Heart right ventricle (tissue), 16 donors: ENCODE results near the gene CCDC102B. TPM values are rescaled to one million over a fixed set of nuclear protein-coding genes. Genes with fewer than 3 reads are reported as not detected.

ENCODE experiments used
- ATAC-seq, 8 donors: fragments of 200-7000 bp; cut with Tn5 transposase; one replicate each; pipeline ENCODE4 v1.9.1; 2020; ENCODE audit warnings: mild to moderate bottlenecking in 8 of 8, moderate library complexity in 8 of 8, moderate number of reproducible peaks in 1 of 8
- DNase-seq, 2 donors: peaks; one replicate each; pipeline ENCODE4 v3.0.0-alpha.2; 2020
- H3K27ac ChIP-seq, 10 donors: fragments of 200-600 bp; sonication (generic) in 2 of 10; one replicate each; pipeline versions ENCODE4 v1.5.0 to v1.8.0; 2020 to 2022; ENCODE audit warnings: mild to moderate bottlenecking in 3 of 10
- H3K27me3 ChIP-seq, 7 donors: fragments of 200-600 bp; one replicate each; pipeline ENCODE4 v1.8.0; 2021 to 2022; ENCODE audit warnings: mild to moderate bottlenecking in 2 of 7
- H3K36me3 ChIP-seq, 9 donors: fragments of 200-600 bp; sonication (generic) in 1 of 9; one replicate each; pipeline versions ENCODE4 v1.5.0 to v1.8.0; 2020 to 2022; ENCODE audit warnings: mild to moderate bottlenecking in 2 of 9
- H3K4me1 ChIP-seq, 9 donors: fragments of 200-600 bp; sonication (generic) in 1 of 9; one replicate each; pipeline versions ENCODE4 v1.5.0 to v1.8.0; 2020 to 2022; ENCODE audit warnings: mild to moderate bottlenecking in 4 of 9
- H3K4me3 ChIP-seq, 10 donors: fragments of 200-600 bp; sonication (generic) in 2 of 10; one replicate each; pipeline versions ENCODE4 v1.5.0 to v1.8.0; 2020 to 2022; ENCODE audit warnings: mild to moderate bottlenecking in 7 of 10, moderate library complexity in 2 of 10
- H3K9me3 ChIP-seq, 11 donors: fragments of 200-600 bp in 10 of 11; sonication (generic) in 2 of 11; one replicate each; pipeline versions ENCODE4 v1.5.0 to v1.8.0; 2013 to 2022; ENCODE audit warnings: mild to moderate bottlenecking in 2 of 11, control low read depth in 1 of 11, moderate library complexity in 1 of 11
- CTCF ChIP-seq, 9 donors: fragments of 200-600 bp; sonication (generic) in 2 of 9; IDR thresholded peaks; one replicate each; pipeline versions ENCODE4 v1.5.0 to v1.8.0; 2021 to 2022; ENCODE audit warnings: antibody characterized with exemption in 9 of 9, mild to moderate bottlenecking in 5 of 9, moderate library complexity in 1 of 9
- WGBS, 2 donors: extraction: QIAGEN DNeasy Blood & Tissue Kit; methylation state at CpG; one replicate each; pipeline ENCODE4 v1.1.7; 2013; ENCODE audit warnings: inconsistent platforms in 1 of 2; 5-methylcytosine and 5-hydroxymethylcytosine counted together
- intact Hi-C, 10 donors: fragments of 100-400 bp; cut with DNase I; formaldehyde crosslinking; loops; one replicate each; pipeline versions ENCODE4 v1.11.1 to v1.14.2; 2022
- polyA plus RNA-seq, 2 donors: library from polyadenylated mRNA; stranded (reverse); fragments of 200-250 nt; gene quantifications; one replicate each; pipeline ENCODE4 v1.2.3, GENCODE V29; 2013
- total RNA-seq, 10 donors: library from RNA; stranded (reverse); fragmentation: NEBNext Ultra II Directional in 3 of 10; extraction: Animal tissue kit (Norgen Biotek cat#: 25700) in 3 of 10; gene quantifications; one replicate each; pipeline versions ENCODE4 v1.2.1 to v1.2.4, GENCODE V29; 2021 to 2023
- donor health status: Arrhythmogenic right ventricular cardiomyopathy.
- donor health status: ischemic (EF 13 %, LVEDD 7.1; RV severe dilation, severe dysfunction).
- donor health status: healthy with polysubstance abuse.
- donor health status: DM: no; HTN: yes; CAD: no.
- donor health status: DM: no; HTN: no; CAD: no.
- donor health status: ischemic (EF 25% LVEDD 6.9; RV normal size, moderate dysfunction).
- donor health status: ischemic (EF 25% LVEDD 5.7; RV mildly dilated, moderate dysfunction).
- donor health status: healthy.
- donor health status: DM: yes; HTN: yes; CAD: no.
- donor health status: Ischemic cardiomyopathy.
- donor health status: ischemic (EF 35%, LVEDD 5.7; RV mildly dilated, moderate dysfunction).
- donor health status: nonischemic (EF 11% LVEDD 7.7; RV severe dilation, severe dysfunction).
- donor health status: DM: yes; HTN: yes; CAD: no.
- donor health status: PGD.
- donor health status: ischemic (EF 29% LVEDD 5.4; RV normal size, mild dysfunction).
- donor health status: nonischemic (EF 23%, LVEDD 6.1; RV moderate dilation, normal function).

CCDC102B gene
- total and polyA plus RNA-seq, 12 donors: 2.8 to 7.3 (median 5.8) TPM

- DNase-seq: no peak
- H3K36me3 ChIP-seq: no peaks in the 10 kb centered on the region
- no peaks in the 10 kb centered on the region for H3K9me3 ChIP-seq
- ATAC-seq: no peak
- no peak overlapping the region for H3K4me3 ChIP-seq
- intact Hi-C loops: loop anchor here in 1 of 10 donors (10.0 kb wide), 1 partner anchor 63 kb away; no protein-coding TSS in a partner anchor
- H3K4me1 ChIP-seq: no peaks in the 10 kb centered on the region
- H3K27ac ChIP-seq: no peak overlapping the region
- no peak for TF ChIP-seq CTCF (IDR thresholded peaks at IDR 0.05)
- no peaks in the 10 kb centered on the region for H3K27me3 ChIP-seq
- WGBS, 2 donors: 63 to 64% methylated on average over 5 of the region's 5 CpGs
These were observed 174.3 kb downstream of the CCDC102B start for GRCh38 chr18:68972176-68972575.

- DNase-seq: no peak
- intact Hi-C loops: loop anchor here in 1 of 10 donors (10.0 kb wide), 1 partner anchor 55 kb away; no protein-coding TSS in a partner anchor
- H3K4me1 ChIP-seq: no peaks in the 10 kb centered on the region
- H3K36me3 ChIP-seq: no peaks in the 10 kb centered on the region
- no peak overlapping the region for H3K4me3 ChIP-seq
- ATAC-seq: no peak
- 95 to 97% methylated on average over 2 of the region's 2 CpGs for WGBS, 2 donors
- peaks cover 0 to 9% (median 0%) of the 10 kb centered on the region in 11 donors for H3K9me3 ChIP-seq
- H3K27me3 ChIP-seq: no peaks in the 10 kb centered on the region
- TF ChIP-seq CTCF (IDR thresholded peaks at IDR 0.05): no peak
- H3K27ac ChIP-seq: no peak overlapping the region
These were observed 181.9 kb downstream of the CCDC102B start for GRCh38 chr18:68979737-68980136.

- Histone ChIP-seq H3K27me3 (no peaks in the 10 kb centered on the region), H3K36me3 (no peaks in the 10 kb centered on the region), H3K27ac (no peak overlapping the region), H3K4me1 (no peaks in the 10 kb centered on the region), H3K9me3 (peaks cover 0 to 22% (median 5%) of the 10 kb centered on the region in 11 donors), H3K4me3 (no peak overlapping the region)
- TF ChIP-seq CTCF (IDR thresholded peaks at IDR 0.05): no peak
- no peak for ATAC-seq
- no peak for DNase-seq
- intact Hi-C loops: no loop called here
These were observed 185.2 kb downstream of the CCDC102B start for GRCh38 chr18:68983126-68983525.

- no peak overlapping the region for H3K4me3 ChIP-seq
- no peaks in the 10 kb centered on the region for H3K36me3 ChIP-seq
- H3K27me3 ChIP-seq: no peaks in the 10 kb centered on the region
- H3K27ac ChIP-seq: no peak overlapping the region
- WGBS, 2 donors: 71 to 81% methylated on average over 2 of the region's 2 CpGs
- H3K4me1 ChIP-seq: no peaks in the 10 kb centered on the region
- no peak for TF ChIP-seq CTCF (IDR thresholded peaks at IDR 0.05)
- ATAC-seq (no peak), DNase-seq (no peak)
- peaks cover 0 to 24% (median 5%) of the 10 kb centered on the region in 11 donors for H3K9me3 ChIP-seq
- intact Hi-C loops: no loop called here
These were observed 186.5 kb downstream of the CCDC102B start for GRCh38 chr18:68984342-68984741.
